ENCODE results near the gene SECISBP2L. TPM values are rescaled to one million over a fixed set of nuclear protein-coding genes. Genes with fewer than 3 reads are reported as not detected.

The SECISBP2L gene
- total and polyA plus RNA-seq, 2 donors (not counting 3 experiments of a cell fraction or from before 2014, with no cell fraction given): 23.1 to 52.3 TPM

- dilution Hi-C loops (cut with MboI; ENCODE audit: extremely low pct_ligation_motif_present, low sequenced_read_pairs): no loop called here
- Histone ChIP-seq H3K4me1 (ENCODE audit: control insufficient read depth, extremely low read depth, insufficient read depth, low read length) (peaks cover 7% of the 10 kb centered on the region), H3K9me1 (replicated peaks; ENCODE audit: control insufficient read depth, extremely low read depth, insufficient read depth, low read length) (no peaks in the 10 kb centered on the region), H3K4me3 (replicated peaks in 1 of 3; ENCODE audit: insufficient read depth in 1 of 3, low read depth in 1 of 3, low read length in 3 of 3) (no peak overlapping the region), H3K79me2 (ENCODE audit: control insufficient read depth, insufficient read depth, low read length) (no peaks in the 10 kb centered on the region), H3K36me3 (ENCODE audit: control insufficient read depth in 2 of 2, extremely low read depth in 1 of 2, insufficient read depth in 2 of 2, low read length in 2 of 2) (no peaks in the 10 kb centered on the region), H3K9me3 (replicated peaks; ENCODE audit: control insufficient read depth, insufficient read depth, low read length) (no peaks in the 10 kb centered on the region), H3K27ac (ENCODE audit: insufficient read depth, low read depth, low read length) (no peak overlapping the region), H2AFZ (ENCODE audit: low read depth, low read length) (no peak overlapping the region), H4K20me1 (replicated peaks; ENCODE audit: control insufficient read depth, extremely low read depth, insufficient read depth, low read length) (no peaks in the 10 kb centered on the region), H3K27me3 (ENCODE audit: control insufficient read depth in 2 of 2, insufficient read depth in 2 of 2, low read length in 2 of 2) (peaks cover 2 to 6% of the 10 kb centered on the region in 2 experiments), H3K9ac (replicated peaks; ENCODE audit: extremely low read depth, insufficient read depth, low read length) (no peak overlapping the region), H3K4me2 (ENCODE audit: insufficient read depth, low read length) (no peak overlapping the region)
- no TSS peak for BruUV-seq (replicated peaks)
- FAIRE-seq: no peak
- TF ChIP-seq, protein P1, sequence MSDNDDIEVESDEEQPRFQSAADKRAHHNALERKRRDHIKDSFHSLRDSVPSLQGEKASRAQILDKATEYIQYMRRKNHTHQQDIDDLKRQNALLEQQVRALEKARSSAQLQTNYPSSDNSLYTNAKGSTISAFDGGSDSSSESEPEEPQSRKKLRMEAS (IDR thresholded peaks at IDR 0.05; ENCODE audit: insufficient read depth, insufficient read length): no peak
- no peak for TF ChIP-seq EZH2 (IDR thresholded peaks at IDR 0.05; ENCODE audit: borderline replicate concordance, low read depth, low read length, severe bottlenecking)
- no peak for TF ChIP-seq JUN (IDR thresholded peaks at IDR 0.05; ENCODE audit: borderline replicate concordance, insufficient read depth, insufficient read length, low read depth)
- no peak for TF ChIP-seq GATA2 (IDR thresholded peaks at IDR 0.05; ENCODE audit: insufficient read depth, insufficient read length, low read depth, low read length)
- no peak for TF ChIP-seq FOS (IDR thresholded peaks at IDR 0.05; ENCODE audit: borderline replicate concordance, insufficient read depth, low read length)
- no peak for TF ChIP-seq POLR2A (IDR thresholded peaks at IDR 0.05; ENCODE audit: low read depth, low read length)
- TF ChIP-seq, protein P2, sequence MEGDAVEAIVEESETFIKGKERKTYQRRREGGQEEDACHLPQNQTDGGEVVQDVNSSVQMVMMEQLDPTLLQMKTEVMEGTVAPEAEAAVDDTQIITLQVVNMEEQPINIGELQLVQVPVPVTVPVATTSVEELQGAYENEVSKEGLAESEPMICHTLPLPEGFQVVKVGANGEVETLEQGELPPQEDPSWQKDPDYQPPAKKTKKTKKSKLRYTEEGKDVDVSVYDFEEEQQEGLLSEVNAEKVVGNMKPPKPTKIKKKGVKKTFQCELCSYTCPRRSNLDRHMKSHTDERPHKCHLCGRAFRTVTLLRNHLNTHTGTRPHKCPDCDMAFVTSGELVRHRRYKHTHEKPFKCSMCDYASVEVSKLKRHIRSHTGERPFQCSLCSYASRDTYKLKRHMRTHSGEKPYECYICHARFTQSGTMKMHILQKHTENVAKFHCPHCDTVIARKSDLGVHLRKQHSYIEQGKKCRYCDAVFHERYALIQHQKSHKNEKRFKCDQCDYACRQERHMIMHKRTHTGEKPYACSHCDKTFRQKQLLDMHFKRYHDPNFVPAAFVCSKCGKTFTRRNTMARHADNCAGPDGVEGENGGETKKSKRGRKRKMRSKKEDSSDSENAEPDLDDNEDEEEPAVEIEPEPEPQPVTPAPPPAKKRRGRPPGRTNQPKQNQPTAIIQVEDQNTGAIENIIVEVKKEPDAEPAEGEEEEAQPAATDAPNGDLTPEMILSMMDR (IDR thresholded peaks at IDR 0.05; ENCODE audit: extremely low read depth in 1 of 2, insufficient read depth in 1 of 2, low read depth in 1 of 2, low read length in 2 of 2): no peak
- TF ChIP-seq POLR2AphosphoS5 (IDR thresholded peaks at IDR 0.05; ENCODE audit: insufficient read depth, low read depth, low read length): no peak
- TF ChIP-seq MYC (IDR thresholded peaks at IDR 0.05; ENCODE audit: low read depth, low read length): no peak
- no peak for DNase-seq (ENCODE audit: low read depth, low spot score)
- CTCF ChIA-PET: interaction anchor here (1.0 to 3.1 kb wide), 3 partner anchors 12 to 29 kb away, joined by 4 to 11 read pairs (median 7); no protein-coding TSS in a partner anchor
- intact Hi-C loops (cut with micrococcal nuclease): no loop called here
- POLR2A ChIA-PET: no interaction called here
Observed at GRCh38 chr15:48946840-48947187, 99.4 kb downstream of the SECISBP2L start.

Data from endothelial cell of umbilical vein (primary cell).